ENCODE data around the gene THRA.

Gene THRA

DNA sequence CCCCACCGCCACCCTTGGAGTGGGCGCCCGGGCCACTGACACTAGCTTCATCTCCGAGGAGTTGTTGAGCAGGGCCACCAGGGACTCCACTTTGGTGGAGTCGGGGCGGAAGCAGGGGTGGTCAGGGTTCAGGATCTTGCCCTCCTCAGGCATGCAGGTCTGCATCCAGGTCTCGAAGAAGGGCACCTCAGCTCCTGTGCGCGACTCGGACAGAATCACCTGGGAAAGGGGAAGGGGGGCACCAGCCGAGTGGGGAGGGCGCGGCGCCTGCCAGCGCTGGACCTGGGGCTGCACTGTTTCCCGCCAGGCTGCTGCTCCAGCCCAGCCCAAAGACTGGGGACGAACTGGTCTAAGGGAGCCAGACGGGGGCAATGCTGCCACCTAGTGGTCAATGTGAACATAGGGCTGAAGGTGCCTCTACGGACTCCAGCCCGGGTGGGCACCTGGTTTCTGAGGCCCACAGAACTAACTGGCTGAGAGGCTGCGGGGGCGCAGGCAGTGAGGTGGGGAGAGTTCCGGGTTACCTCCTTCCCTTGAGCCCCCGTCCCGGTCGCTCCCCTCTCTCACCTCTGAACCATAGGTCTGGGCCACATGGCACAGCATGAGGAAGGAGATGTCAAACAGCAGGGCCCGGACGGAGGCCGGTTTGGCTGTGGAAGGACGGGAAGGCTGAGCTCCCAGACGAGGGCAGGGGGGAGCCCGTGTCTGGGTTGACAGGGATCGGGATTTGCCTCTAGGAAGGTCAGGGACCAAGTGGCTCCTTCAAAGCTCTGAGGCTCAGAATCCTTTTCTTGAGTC, 35.8 kb upstream of the THRA start:
- DNase-seq, result peak; percentile 41 to 64 (median 54)

DNA sequence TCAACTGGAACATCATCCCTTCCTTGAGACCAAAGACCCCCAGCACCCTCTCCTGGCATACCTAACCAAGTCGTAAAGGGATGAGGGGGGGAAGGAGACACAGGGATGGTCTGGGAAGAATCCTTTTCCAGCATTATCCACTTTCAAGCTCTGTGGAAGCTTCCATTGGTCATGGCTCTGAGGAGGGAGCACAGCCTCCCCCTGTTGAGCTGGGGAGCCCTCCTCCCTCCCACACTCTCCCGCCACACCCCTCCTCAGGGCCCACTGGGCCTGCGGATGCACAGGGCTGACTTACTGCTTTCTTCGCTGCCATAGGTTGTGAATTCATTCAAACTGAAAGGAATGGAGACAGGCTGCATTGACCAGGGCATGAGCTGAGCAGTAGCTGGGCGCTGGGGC, 35.2 kb upstream of the THRA start:
- no peak for DNase-seq

DNA sequence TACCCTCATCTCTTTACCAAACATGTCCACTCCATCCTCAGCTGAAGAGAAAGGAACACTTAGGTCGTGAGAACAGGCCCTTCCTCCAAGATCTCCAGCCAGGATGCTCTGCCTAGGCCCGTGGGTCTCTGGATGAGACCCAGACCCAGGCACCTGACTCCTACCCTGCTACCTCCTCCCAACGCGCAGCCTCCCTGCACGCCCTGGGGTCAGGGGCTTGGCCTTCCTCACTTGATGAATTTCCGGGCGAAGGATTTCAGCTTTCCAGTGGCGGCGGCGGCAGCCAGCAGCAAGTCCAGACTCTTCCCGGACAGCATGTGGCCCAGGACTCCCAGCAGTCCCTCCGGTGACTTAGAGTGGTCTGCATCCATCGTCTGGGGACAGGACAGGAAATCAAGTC, 34.2 kb upstream of the THRA start:
- DNase-seq, result no peak

DNA sequence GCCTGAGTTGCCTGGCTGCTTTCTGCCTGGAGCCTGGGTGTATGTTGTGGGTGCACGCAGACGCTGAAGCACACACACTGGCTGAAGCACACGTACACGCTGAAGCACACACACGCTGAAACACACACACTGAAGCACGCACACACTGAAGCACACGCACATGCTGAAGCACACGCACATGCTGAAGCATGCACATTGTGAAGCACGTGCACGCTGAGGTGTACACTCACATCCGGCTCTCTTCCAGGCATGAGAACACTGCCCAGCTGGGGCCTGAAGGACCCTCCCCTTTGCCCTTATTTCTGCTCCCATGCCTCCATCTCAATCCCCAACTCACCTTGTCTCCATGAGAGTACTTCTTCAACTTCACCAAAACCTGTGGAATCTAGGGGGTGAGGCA, 31.1 kb upstream of the THRA start:
- DNase-seq, result no peak

DNA sequence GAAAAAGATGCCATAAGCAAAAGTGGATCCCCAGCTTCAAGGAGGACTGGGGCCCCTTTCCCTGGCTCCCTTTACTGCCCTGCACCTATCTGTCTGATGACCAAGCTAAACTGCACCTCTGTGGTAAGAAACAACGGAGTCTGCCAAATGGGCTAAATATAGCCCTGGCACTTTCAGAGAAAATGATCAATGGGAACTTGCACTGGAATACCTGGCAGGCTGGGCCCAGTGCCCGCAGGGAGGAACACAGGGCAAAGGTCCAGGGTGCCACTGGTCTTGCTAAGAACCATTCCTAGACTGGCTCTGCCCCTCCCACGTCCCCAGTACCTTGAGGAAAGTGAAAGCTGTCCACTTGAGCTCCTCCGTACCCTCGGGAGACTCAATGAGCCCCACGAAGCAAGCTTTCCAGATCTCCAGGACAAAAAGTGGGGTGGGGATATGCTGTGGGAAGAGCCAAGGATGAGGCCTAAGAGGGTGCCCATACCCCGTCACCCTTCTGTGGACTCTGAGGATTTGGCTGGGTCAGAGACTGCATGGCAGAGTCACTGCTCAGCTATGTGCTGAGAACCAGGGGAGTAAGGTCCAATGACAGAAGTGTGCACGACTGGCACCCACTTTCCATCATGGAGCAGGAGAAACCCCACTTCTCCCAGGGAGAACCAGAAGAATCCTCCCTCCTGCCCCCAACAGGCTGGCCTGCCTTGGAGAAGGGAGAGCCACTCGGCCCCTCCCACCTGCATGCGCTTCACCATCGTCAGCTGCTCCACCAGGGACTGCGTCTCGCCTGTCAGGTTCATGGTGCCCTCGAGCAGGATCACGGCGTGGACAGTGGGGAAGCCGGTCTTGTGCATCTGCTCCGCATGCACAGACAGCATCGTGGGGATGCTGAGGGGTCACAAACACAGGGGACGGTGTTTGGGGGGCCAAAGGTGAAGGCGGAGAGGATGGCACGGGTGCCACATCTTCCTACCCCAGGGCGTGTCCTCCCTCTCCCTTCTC, 30.1 kb upstream of the THRA start:
- no peak for DNase-seq

DNA sequence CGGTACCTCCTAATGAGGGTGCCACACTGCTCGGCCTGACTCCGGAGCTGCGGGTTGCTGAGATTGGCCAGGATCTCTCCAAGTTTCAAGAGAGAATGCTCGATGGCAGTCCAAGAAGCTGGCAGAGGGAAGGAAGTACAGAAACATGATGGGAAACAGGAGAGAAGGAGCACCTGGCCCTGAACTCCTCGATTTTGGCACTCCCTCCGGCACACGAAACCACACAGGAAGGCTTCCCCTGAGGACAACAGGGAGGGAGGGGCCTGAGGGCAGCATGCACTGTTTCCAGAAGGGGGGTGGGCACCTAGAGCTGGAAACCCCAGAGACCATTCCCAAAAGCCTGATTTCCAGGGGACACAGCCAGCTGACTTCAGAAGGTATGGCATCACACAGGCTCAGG, 29.4 kb upstream of the THRA start:
- DNase-seq, result no peak

DNA sequence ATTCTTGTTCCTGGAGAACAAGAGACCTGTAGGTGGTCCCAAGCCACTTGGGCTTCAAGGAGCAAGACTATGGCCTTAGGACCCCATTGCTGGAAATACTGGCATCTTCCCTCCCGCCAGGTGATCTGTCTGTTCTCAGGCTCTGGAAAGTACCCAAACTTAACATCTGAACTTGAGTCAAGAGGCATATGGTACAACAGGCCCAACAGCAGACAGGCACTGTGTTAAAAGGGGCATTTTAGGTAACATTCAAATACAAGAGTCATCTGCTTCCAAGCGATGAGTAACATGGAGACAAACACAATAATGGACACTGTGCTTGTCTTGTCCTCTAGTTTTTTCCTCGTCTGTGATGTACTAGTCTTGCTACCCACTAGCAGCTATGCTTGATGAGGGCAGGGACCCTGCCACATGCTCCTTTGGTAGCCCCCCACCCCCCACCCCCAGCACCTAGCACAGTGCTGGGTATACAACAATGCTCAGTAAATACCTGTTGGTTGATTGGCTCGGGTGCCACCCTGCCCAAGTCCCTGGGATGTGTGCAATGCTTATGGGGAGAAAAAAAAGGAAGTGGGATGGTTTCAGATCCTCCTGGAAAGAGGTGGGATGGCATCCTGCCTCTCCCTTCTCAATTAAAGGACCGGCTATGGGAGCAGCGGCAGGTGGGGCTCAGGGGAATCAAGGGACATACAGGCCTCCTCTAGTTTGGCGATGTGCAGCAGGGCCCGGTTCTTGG, 28.2 kb upstream of the THRA start:
- no peak for DNase-seq

DNA sequence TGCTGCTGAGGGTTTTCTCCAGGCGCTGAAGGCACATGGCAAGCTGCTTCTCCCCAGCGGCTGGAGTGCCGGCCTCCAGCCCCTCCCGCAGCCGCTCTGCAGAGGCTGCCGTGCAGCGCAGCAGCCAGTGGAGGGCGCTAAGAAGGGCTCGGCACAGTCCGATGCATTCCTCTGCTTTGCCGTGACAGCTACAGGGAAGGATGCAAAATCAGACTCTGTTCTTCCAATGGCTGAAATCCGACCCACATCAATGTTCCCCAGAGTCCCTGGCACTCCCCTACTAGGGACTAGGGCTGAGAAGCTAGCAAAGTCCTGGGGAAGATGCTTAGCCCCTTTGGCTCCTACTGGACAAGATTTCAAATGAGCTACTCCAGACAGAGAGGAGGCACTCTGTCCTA, 27.6 kb upstream of the THRA start:
- DNase-seq, result no peak

DNA sequence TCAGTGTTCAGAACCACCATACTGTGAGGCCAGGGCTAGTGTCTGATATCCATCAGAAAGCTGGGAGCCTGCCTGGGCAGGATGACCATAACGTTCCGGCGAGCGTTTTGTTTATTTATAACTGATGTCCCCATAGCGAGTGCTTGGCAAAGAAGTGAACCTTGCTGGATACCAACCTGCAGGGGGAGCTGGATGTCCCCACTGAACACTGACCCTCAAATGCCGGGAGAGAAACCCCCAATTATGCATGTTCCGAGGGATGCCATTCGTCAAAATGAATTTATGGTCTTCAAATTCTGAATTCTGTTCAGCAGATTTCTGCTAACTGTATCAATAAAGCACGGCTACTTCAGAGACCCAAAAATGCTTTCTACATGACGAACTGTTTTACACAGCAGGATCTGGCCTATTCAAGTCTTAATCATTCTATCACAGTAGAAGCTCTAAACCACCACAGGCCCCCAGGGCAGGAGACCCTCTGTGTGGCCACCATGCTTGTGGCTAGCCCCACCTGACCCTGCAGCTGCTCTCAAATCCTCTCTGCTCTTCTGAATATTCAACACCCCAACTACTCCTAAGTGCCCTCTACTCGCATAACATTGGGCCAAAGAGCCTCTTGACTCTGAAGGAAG, 23.8 kb upstream of the THRA start:
- DNase-seq, result no peak

DNA sequence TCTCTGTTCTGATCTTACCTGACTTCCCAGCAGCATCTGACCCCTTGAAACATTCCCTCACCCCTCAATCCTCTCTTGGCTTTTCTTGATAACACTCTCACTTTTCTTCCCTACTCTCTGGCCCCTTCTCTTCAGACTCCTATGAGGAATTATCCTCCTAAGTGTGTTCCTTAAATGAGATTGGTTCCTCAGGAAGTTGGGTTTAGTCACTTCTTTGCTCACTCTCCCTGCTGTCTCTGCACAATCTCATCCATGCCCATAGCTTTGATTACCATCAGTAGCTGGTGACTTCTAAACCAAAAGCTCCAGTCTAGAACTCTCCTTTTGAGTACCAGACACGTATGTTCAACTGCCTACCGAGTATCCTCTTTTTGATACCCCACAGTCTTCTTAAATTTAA, 21.6 kb upstream of the THRA start:
- no peak for DNase-seq

DNA sequence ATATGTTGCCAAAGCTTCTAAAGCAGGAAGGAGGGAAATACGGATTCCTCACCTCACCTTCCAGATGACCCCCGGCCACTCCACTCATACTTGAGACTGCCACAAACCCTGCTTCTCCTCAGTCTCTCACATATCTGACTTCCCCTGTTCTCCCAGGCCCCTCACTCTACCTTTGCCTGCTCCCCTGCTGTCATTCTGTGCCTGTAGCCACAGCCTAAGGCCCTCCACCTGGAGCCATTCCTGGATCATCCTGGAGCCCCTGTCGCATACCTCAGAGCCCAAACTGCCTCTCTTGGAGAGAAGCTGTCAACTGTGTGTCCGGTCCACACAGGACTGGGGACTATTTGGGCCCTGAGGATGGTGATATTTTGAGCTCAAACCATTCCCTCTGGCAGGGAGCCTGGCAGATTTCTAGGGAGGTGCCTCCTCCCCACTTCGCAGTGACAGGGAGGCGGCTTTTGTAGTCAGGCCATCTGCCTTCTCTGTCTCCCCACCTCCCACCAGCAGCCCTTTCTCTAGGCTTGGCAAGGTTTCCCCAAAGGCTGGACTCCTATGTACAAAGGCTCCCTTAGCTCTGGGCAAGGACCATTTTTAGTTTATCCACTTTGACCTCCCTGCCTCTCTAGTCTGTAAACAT, 6.3 kb upstream of the THRA start:
- DNase-seq, result no peak

DNA sequence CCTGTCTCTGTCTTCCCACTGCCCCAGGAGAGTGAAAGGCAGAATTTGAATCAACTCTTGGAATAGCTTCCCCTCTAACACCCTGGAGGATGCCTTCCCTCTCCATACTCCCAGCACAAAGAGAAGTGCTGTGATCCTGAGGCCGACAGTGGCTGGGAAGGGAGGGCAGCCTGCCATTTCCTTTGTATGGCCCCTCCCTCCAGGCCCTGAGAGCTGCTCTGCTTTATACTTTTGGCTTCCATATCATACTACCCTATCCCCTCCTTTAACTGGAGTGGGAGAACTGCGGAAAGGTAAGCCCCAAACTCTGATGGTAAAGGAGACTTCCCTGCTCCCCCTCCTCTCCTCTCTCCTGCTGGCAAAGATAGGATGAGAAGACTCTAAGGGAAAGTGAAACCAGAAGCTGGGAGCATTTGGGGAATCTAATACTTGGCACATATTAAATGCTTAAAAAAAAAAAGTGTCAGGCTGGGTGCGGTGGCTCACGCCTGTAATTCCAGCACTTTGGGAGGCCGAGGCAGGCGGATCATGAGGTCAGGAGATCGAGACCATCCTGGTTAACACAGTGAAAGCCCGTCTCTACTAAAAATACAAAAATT, 4.5 kb upstream of the THRA start:
- no peak for DNase-seq

DNA sequence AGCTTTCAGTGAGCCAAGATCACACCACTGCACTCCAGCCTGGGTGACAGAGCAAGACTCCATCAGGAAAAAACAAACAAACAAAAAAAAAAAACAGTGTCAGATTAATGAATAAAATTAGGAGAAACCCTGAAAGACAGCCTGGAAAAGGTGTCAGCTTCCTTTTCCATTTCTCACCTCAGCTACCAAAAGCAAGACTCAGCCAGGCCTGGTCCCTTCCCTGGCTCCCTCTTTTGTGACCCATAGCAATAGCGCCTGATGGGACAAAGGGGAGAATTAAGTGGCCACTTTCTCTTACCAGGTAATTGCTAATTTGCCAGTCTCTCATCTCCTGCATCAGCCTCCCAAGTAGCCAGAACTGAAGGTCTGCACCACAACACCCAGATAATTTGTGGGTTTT, 3.9 kb upstream of the THRA start:
- no peak for DNase-seq

DNA sequence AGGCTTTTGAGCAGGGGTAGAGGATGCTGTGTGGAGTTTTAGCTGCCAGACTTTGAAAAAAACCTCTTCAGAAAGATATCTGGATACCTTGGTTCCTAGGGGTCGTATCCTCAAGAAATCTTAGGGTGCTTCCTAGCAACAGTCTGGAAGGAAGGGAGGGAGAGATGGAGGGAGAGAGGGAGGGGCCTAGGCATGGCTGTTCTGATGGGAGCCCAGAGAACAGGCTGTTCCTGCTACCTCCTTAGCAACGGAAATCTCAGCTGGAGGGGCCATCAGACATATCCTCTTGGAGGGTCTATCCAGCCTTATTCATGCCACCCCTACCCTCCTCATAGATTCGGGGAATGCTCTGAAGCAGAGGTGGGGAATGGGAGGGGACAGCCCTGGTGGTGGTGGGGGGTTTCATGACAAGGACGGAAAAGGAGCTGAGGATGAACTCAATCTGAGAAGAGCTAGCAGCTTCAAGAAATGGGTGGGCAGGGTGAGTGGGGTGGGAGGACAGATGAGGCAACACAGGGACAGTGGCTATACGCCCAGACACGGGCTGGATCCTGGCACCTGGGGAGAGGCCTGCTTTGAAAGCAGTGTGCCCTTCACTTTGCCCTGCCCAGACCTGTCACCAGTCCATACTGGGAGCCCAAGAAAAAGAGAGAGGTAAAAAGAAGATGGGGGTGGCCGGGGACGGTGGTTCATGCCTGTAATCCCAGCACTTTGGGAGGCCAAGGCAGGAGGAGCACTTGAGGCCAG, 2.9 kb upstream of the THRA start:
- DNase-seq, result no peak

DNA sequence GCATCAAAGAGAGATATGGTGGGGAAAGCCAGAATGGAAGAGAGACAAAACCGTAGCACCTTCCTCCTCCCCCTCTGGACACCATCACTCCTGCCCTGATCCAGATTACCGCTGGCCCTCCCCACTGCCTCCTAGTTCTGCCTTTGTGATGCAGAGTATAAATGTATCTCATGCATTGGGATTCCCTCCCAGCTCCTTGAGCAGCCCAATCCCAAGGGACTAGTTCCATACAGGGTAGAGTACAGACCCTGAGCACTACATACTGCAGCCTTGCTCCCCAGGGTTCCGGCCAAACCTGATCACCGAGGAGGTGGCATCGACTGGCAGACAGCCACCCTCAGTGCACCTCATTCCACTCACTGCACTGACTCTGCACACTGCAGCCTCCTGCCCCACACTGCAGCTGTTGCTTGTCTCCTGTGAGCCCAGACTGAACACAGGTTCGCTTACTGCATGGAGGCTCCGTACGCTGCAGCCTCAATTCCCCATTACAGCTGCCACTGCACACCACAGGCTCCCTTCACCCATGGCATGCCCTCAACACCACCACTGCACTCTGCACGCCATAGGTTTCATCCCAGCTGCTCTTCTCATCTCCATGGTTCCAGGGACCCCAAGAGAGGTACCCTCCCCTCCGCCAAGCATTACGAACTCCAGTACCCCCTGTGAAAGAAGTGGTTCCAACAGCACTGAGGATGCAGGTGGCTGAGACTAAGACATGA, 1.7 kb upstream of the THRA start:
- no peak for DNase-seq

DNA sequence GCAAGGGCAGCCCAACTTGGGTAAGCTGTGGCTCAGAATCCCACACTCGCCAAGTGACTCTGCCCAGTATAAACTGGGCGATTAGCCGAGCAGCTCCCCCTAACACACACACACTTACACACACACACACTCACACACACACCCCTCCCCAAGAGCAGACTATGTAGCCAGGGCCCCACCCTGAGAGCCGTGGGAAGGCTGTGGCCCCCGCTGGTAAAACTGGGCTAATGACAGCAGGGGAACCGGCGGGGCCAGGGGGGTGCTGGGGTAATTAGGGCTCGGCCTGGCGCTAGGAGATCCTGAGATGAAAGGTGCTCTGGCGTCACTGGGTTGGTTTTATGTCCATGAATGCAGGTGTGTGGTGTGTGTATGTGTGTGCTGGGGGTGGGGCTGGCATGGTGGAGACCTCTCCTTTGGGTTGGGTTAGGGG, 1.1 kb upstream of the THRA start:
- no peak for DNase-seq

DNA sequence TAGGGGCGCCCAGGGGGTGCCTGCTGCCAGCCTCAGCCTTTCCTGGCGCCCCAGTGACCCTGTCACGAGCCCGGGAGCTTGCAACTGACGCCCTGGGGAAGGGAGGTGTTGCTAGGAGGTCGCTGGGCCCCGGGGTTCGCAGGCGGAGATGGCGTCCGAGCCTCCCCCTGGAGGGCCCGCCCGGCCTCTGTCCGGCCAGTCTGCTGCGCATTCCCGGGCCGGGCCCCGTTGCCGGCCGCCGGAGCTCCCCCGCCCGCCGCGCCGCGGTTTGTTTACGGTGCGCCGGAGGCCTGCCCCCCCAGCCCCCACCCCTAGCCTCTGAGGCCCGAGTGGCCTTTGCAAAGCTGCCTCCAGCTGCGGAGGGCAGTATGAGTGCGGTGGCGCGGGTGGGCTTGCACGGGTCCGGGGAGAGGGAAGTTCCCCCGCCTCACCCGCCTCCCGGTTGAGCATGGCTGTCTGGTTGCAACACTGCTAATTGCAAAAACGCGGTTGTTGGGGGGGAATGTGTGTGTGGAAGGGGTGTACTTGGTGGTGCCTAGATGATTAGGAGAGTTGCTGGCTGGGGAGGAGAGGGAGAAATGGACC, 514 bp downstream of the THRA start:
- no peak for DNase-seq

DNA sequence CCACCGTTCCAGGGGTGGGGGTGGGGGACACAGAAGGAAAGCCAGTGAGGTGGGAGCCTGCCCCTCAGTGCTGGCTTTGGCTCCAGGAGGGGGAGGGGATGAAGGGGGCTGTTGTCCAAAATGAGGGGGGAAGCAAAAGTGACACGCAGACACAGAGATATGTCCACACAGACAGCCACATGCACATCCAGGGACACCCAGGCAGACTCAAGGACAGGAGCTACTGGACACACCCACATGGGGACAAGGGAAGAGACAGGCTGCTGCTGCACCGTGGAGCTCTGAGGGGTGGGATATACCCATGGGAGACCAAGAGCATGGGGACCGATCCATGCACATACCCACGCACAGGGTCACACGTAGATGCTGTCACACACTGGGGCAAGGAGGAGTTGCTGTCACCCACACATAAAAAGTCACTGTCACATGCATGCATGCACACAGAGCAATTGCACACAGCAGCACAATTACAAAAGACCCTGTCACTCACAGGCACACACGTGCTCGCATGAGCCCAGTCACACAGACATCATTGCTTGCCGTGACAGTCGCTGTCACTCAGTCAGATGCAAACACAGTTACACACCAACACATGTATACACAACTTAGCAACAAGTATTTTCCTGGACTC, 1.3 kb downstream of the THRA start:
- DNase-seq, result no peak

DNA sequence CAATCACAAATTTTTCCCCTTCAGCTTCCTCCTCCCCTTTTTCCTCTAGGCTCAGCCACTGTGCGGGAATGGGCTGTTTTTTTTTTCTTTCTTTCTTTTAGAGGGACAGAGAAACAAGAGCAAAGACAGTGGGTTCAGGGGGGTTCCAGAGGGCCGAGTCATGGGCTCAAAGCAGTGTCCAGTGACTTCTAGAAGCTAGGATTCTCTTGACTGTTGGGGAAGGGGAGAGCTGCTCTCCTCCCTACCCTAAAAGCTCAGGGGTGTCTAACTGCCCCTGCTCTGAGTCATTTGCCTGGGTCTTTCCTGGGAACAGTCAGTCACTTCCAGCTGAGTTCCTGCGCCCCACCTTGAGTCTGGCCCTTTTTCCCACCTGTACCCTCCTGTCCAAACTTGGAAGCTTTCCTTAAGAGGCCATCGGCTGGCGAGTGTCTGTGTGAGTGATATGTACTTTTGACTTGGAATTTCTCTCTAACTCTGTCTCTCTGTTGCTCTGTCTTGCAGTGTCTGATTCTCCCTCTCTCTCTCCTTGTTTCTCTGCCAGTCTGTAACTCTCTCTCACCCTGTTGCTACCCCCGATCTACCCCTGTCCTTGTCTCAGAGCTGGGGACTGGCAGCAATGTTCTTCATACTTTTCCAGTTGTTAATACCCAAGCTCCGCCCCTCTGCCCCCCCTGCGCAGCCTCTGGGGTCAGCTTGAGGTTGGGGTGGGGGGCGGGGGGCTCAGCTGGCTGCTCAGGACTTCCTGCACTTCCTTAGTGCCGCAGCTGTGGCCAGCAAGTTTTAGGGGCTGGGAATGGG, 2.4 kb downstream of the THRA start:
- DNase-seq, result no peak
